Small intestine (tissue), 7 donors: ENCODE data around the gene EFNA4. TPM values are rescaled to one million over a fixed set of nuclear protein-coding genes. Genes with fewer than 3 reads are reported as not detected.

Source experiments
- DNase-seq, 2 donors: peaks; one replicate each; pipeline versions ENCODE4 v3.0.0 to v3.0.0-alpha.2; 2013
- FAIRE-seq: peaks from 2 replicates; lab custom pipeline; 2012; peaks lifted over from hg19 to GRCh38; lab: Jason Lieb, UNC
- H3K27ac ChIP-seq, 3 donors: one replicate each; pipeline ENCODE4 v1.5.1; 2013; ENCODE audit warnings: low read length in 2 of 3, mild to moderate bottlenecking in 2 of 3, control low read depth in 1 of 3, inconsistent platforms in 1 of 3, low read depth in 1 of 3, moderate library complexity in 1 of 3
- H3K27me3 ChIP-seq, 3 donors: one replicate each; pipeline ENCODE4 v1.6.1; 2013; ENCODE audit warnings: low read length in 3 of 3, inconsistent platforms in 1 of 3; ENCODE audit not compliant: control insufficient read depth in 3 of 3, insufficient read depth in 3 of 3
- H3K36me3 ChIP-seq, 3 donors: one replicate each; pipeline ENCODE4 v1.6.1; 2013; ENCODE audit warnings: low read length in 3 of 3, inconsistent platforms in 1 of 3, low read depth in 1 of 3, mild to moderate bottlenecking in 1 of 3, moderate library complexity in 1 of 3; ENCODE audit not compliant: control insufficient read depth in 3 of 3, insufficient read depth in 2 of 3
- H3K4me1 ChIP-seq, 3 donors: one replicate each; pipeline ENCODE4 v1.6.1; 2013; ENCODE audit warnings: low read length in 2 of 3, inconsistent platforms in 1 of 3, low read depth in 1 of 3, mild to moderate bottlenecking in 1 of 3, moderate library complexity in 1 of 3; ENCODE audit not compliant: control insufficient read depth in 3 of 3, insufficient read depth in 2 of 3
- H3K4me3 ChIP-seq, 3 donors: one replicate each; pipeline ENCODE4 v1.5.1; 2013; ENCODE audit warnings: low read length in 3 of 3, control low read depth in 1 of 3, inconsistent platforms in 1 of 3, low read depth in 1 of 3, mild to moderate bottlenecking in 1 of 3, moderate library complexity in 1 of 3
- H3K9me3 ChIP-seq, 2 donors: one replicate each; pipeline ENCODE4 v1.6.1; 2013; ENCODE audit warnings: low read depth in 1 of 2, low read length in 1 of 2; ENCODE audit not compliant: control insufficient read depth in 2 of 2, insufficient read depth in 1 of 2
- WGBS, 3 donors: extraction: QIAGEN DNeasy Blood & Tissue Kit; methylation state at CpG; one replicate each; pipeline ENCODE4 v1.1.7; 2013; 5-methylcytosine and 5-hydroxymethylcytosine counted together
- polyA plus RNA-seq, 4 donors: library from polyadenylated mRNA; stranded (reverse) in 3 of 4; unstranded in 1 of 4; fragments of 200-250 nt in 3 of 4; fragments of 120-200 nt in 1 of 4; gene quantifications; one replicate each; pipeline versions ENCODE4 v1.2.1 to v1.2.3, GENCODE V29; 2013
- donor health status: healthy with polysubstance abuse.
- donor health status: control.
- donor health status: control.
- donor health status: Bipolar disorder and iron deficiency.
- donor health status: healthy.

Gene EFNA4
- polyA plus RNA-seq, 4 donors, result 16.8 to 41.3 (median 17.4) TPM

GRCh38 chr1:155077758-155078445 lies 14.4 kb downstream of the EFNA4 start:
- H3K9me3 ChIP-seq, result no peaks in the 10 kb centered on the region
- no peak overlapping the region for H3K4me3 ChIP-seq
- no peak overlapping the region for H3K27ac ChIP-seq
- H3K27me3 ChIP-seq, result peaks cover 0 to 46% (median 18%) of the 10 kb centered on the region in 3 donors
- peaks cover 5 to 54% (median 10%) of the 10 kb centered on the region in 3 donors for H3K4me1 ChIP-seq
- DNase-seq (peak; percentile 40 to 49), FAIRE-seq (no peak)
- 42 to 66% (median 42%) methylated on average over 4 of the region's 4 CpGs for WGBS, 3 donors
- H3K36me3 ChIP-seq, result no peaks in the 10 kb centered on the region

GRCh38 chr1:155078469-155079209 lies 15.1 kb downstream of the EFNA4 start, which contains the start of gene EFNA3:
Gene EFNA3 (plus strand): TSS chr1:155078837. CDS start chr1:155078942, 105 bp downstream.
- WGBS, 3 donors, result 1 to 2% (median 1%) methylated on average over 23 to 59 of the region's 59 CpGs
- no peak for FAIRE-seq
- Histone ChIP-seq H3K27me3 (peaks cover 0 to 47% (median 24%) of the 10 kb centered on the region in 3 donors), H3K27ac (no peak within 1 kb of the TSS), H3K9me3 (no peaks in the 10 kb centered on the region), H3K36me3 (no peaks in the 10 kb centered on the region), H3K4me1 (peaks cover 5 to 61% (median 11%) of the 10 kb centered on the region in 3 donors), H3K4me3 (peak within 1 kb of the TSS; percentile 16 to 56 (median 49))
- DNase-seq, result peak; percentile 60 to 85

GRCh38 chr1:155079210-155079486 lies 15.6 kb downstream of the EFNA4 start:
- 2 to 5% (median 2%) methylated on average over 7 to 10 of the region's 10 CpGs for WGBS, 3 donors
- no peak for FAIRE-seq
- Histone ChIP-seq H3K9me3 (no peaks in the 10 kb centered on the region), H3K27ac (no peak overlapping the region), H3K4me1 (peaks cover 5 to 66% (median 11%) of the 10 kb centered on the region in 3 donors), H3K4me3 (peak overlapping the region; percentile 16 to 56 (median 49)), H3K36me3 (no peaks in the 10 kb centered on the region), H3K27me3 (peaks cover 0 to 51% (median 24%) of the 10 kb centered on the region in 3 donors)
- DNase-seq, result no peak

GRCh38 chr1:155079487-155080311 lies 16.2 kb downstream of the EFNA4 start:
- H3K27me3 ChIP-seq, result peaks cover 0 to 53% (median 24%) of the 10 kb centered on the region in 3 donors
- H3K27ac ChIP-seq, result peak overlapping the region in 1 of 3 donors; percentile 20
- peak overlapping the region; percentile 16 to 56 (median 49) for H3K4me3 ChIP-seq
- FAIRE-seq (no peak), DNase-seq (peak in 1 of 2 donors; percentile 55)
- H3K36me3 ChIP-seq, result no peaks in the 10 kb centered on the region
- H3K9me3 ChIP-seq, result no peaks in the 10 kb centered on the region
- H3K4me1 ChIP-seq, result peaks cover 5 to 71% (median 11%) of the 10 kb centered on the region in 3 donors
- WGBS, 3 donors, result 1 to 4% (median 1%) methylated on average over 41 to 67 of the region's 67 CpGs

GRCh38 chr1:155080312-155081228 lies 17.0 kb downstream of the EFNA4 start:
- DNase-seq (peak; percentile 27 to 80), FAIRE-seq (no peak)
- WGBS, 3 donors, result 1% methylated on average over 45 to 71 of the region's 71 CpGs
- Histone ChIP-seq H3K27me3 (peaks cover 0 to 53% (median 24%) of the 10 kb centered on the region in 3 donors), H3K4me1 (peaks cover 5 to 74% (median 11%) of the 10 kb centered on the region in 3 donors), H3K9me3 (no peaks in the 10 kb centered on the region), H3K36me3 (no peaks in the 10 kb centered on the region), H3K4me3 (peak overlapping the region in 2 of 3 donors; percentile 49 to 56), H3K27ac (peak overlapping the region in 1 of 3 donors; percentile 20)

GRCh38 chr1:155081472-155082300 lies 18.1 kb downstream of the EFNA4 start:
- Histone ChIP-seq H3K27me3 (peaks cover 0 to 53% (median 24%) of the 10 kb centered on the region in 3 donors), H3K36me3 (peaks cover 0 to 6% (median 0%) of the 10 kb centered on the region in 3 donors), H3K27ac (no peak overlapping the region), H3K9me3 (no peaks in the 10 kb centered on the region), H3K4me3 (peak overlapping the region in 2 of 3 donors; percentile 24 to 25), H3K4me1 (peaks cover 7 to 82% (median 11%) of the 10 kb centered on the region in 3 donors)
- FAIRE-seq (no peak), DNase-seq (peak; percentile 40 to 74)
- 1 to 2% (median 1%) methylated on average over 42 to 68 of the region's 68 CpGs for WGBS, 3 donors
